HG03025 (cell line): ENCODE results near the gene NR2F1-AS1.
"Not testable (repeated sequence)": the region's sequence is repeated elsewhere in the genome, so short reads cannot be mapped to it uniquely, and the experiment has no call there.

ENCODE experiments used
- ATAC-seq: cut with Tn5 transposase; IDR thresholded peaks from one replicate; pipeline ENCODE4 v1.9.1; 2021; ENCODE audit warnings: mild to moderate bottlenecking, moderate library complexity; ENCODE audit not compliant: unreplicated experiment, low FRiP score

Gene NR2F1-AS1

DNA sequence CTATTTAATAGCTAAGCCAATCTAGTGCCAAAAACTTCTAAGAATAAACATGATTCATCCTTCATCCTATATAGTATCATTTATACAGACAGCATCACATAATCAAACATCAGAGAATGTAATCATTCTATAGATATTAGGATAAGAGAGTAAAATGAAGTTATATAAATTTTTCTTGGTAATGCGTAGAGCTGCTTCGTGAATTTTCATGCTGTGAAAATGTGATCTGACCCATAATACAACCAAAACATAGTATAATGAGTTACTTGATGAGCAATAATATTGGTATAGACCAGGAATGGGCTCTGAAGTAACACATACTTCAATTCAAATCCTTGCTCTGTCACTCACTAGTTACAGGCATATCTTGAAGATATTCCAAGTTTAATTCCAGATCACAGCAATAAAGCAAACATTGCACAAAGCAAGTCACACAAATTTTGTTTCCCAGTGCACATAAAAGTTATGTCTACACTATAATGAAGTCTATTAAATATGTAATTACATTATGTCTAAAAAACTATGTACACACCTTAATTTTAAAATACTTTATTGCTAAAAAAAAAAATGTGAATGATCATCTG, 23.9 kb downstream of the NR2F1-AS1 start:
- ATAC-seq: no peak

DNA sequence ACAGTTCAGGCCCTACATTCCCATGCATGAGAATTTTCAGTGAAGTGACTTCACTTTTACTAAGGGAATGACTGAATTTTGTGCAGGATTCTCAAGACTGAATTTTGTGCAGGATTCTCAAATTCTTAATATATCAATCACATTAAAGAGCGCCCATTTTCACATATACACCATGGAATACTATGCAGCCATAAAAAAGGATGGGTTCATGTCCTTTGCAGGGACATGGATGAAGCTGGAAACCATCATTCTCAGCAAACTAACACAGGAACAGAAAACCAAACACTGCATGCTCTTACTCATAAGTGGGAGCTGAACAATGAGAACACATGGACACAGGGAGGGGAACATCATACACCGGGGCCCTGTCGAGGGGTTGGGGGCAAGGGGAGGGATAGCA, 31.4 kb downstream of the NR2F1-AS1 start:
- ATAC-seq: not testable (repeated sequence)

- no peak for ATAC-seq
Measured at GRCh38 chr5:93545872-93546271, 35.1 kb downstream of the NR2F1-AS1 start.

- ATAC-seq: no peak
Measured at GRCh38 chr5:93532370-93532769, 48.6 kb downstream of the NR2F1-AS1 start.

- ATAC-seq: not testable (repeated sequence)
Measured at GRCh38 chr5:93521815-93522214, 59.2 kb downstream of the NR2F1-AS1 start.

DNA sequence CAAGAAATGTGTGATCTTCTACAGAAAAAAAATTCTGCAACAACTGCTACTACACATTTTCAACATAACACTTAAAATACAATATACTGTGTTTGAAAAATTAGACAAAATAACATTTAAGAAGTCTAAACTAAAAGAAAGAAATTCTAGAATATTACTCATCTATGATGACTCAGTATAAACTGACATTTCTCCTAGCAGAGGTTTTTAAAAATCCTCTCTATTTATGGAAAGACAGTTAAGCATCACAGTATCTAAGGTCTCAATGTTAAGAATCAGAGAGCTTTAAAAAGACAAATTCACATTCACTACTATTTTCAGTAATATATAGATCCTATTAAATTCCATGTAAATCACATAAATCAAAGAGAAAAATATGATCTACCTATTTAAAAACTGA, 61.3 kb downstream of the NR2F1-AS1 start:
- ATAC-seq: no peak

DNA sequence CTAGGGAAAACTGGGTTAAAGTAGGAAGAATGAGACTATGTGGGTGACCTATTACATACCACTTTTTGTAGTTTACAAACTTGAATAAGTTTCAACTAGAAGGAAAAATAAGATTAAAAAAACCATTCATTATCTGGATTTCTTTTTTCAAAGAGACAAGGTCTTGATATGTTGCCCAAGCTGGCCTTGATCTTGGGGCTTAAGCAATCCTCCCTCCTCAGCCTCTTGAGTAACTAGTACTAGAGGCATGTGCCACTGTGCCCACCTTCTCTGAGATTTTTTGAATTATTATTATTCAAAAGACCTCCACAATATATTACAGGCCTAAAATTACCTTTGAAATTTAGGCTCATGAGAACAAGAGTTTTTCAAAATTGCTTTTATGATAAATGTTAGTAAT, 63.2 kb downstream of the NR2F1-AS1 start:
- no peak for ATAC-seq

DNA sequence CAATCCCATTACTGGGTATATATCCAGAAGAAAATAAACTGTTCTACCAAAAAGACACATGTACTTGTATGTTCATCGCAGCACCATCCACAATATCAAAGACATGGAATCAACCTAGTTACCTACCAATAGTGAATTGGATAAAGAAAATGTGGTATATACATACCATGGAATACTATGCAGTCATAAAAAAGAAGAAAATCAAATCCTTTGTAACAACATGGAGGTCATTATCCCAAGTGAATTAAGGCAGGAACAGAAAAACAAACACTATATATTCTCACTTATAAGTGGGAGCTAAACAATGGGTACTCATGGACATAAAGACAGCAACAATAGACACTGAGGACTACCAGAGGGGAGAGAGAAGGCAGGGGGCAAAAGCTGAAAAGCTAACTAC, 67.7 kb downstream of the NR2F1-AS1 start:
- ATAC-seq: no peak

DNA sequence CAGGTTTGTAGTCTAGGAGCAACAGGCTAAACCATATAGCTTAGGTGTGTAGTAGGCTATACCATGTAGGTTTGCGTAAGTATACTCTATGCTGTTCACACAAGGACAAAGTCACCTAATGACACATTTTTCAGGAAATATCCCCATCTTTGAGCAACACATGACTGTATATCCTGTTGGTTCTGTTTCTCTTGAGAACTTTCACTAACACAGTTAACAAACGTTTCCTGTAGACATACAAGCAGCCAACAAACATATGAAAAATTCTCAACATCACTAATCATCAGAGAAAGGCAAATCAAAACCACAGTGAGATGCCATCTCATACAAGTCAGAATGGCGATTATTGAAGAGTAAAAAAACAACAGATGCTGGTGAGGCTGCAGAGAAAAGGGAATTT, 68.2 kb downstream of the NR2F1-AS1 start:
- no peak for ATAC-seq

DNA sequence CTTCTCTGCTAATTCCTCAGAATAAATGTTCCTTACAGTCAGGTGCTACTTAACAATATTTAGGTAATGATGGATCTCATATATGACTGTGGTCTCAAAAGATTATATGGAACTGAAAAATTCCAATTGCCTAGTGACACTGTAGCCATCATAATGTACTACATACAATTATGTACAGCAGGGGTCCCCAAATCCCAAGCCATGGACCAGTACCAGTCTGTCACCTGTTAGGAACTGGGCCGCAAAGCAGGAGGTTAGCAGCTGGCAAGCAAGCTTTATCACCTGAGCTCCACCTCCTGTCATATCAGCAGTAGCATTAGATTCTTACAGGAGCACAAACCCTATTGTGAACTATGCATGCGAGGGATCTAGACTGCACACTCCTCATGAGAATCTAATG, 69.6 kb downstream of the NR2F1-AS1 start:
- no peak for ATAC-seq

DNA sequence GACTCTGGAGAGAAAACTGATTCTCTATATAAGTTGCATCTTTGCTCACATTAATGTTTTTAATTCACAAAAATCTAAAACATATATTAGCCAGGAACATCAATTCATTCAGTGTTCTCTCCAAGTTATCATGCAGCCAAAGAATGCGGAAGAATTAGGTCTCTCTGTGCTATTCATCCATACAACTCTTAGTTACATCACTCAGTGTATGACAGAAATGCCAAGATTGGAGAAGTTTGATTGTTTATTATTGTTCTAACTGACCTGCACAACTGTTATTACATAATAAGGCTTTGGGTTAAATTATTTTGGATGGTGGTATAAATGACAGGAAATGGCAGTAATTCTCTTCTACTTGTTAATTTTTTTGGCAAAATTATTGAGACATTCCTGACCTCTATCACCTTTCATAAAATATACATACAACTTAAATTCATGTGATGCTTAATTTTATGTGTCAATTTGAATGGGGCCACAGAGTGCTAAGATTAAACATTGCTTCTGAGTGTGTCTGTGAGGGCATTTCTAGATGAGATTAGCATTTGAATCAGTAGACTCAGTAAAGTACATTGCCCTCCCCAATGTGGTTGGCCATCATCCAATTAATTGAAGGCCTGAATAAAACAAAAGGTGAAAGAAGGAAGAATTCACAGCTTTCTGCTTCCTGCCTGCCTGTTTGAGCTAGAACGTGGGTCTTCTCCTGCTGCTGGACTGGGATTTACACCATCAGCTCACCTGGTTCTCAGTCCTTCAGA, 70.2 kb downstream of the NR2F1-AS1 start:
- ATAC-seq: no peak

- not testable (repeated sequence) for ATAC-seq
Measured at GRCh38 chr5:93505553-93505952, 75.5 kb downstream of the NR2F1-AS1 start.

GRCh38 chr5:93503598-93504067, 77.4 kb downstream of the NR2F1-AS1 start:
- no peak for ATAC-seq

- no peak for ATAC-seq
Measured at GRCh38 chr5:93497096-93497495, 83.9 kb downstream of the NR2F1-AS1 start.

- no peak for ATAC-seq
Measured at GRCh38 chr5:93479982-93480509, 101.0 kb downstream of the NR2F1-AS1 start.

DNA sequence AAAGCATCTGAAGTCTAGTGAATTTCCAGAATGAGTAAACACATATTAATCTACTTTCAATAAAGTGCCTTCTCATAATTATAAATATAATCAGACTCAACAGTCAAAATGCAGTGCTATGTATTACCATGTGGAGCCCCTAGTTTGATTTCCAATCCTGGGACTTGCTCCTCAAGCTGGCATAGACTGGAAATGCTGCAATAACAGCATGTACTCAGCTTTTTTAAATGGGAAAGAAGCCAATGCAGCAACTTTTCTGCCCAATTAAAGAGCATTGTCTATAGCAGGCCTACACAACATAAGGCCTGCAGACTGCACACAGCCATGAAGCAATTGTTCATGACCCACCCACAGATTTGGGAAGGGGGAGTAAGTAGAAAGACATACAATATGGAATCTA, 103.2 kb downstream of the NR2F1-AS1 start:
- no peak for ATAC-seq

GRCh38 chr5:93476251-93476742, 104.7 kb downstream of the NR2F1-AS1 start:
- no peak for ATAC-seq

GRCh38 chr5:93462916-93463315, 118.1 kb downstream of the NR2F1-AS1 start:
- ATAC-seq: no peak

DNA sequence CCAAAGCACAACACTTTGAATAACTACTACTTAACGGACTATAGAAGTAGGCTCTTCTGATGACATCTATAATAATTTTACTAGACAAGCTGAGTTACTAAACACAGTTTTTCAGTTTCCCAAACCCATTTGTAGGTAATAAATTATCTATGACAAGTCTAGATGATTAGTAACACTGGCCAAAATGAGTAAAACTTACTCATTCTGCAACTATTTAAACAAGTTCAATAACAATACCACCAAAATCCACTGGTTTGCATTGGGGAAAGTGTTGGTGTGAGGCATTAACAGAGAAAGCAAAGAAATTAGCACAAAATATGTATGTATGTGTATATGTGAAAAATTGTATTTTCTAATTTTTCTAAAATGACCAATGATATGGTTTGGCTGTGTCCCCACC, 119.3 kb downstream of the NR2F1-AS1 start:
- no peak for ATAC-seq

GRCh38 chr5:93460286-93460685, 120.7 kb downstream of the NR2F1-AS1 start:
- no peak for ATAC-seq

DNA sequence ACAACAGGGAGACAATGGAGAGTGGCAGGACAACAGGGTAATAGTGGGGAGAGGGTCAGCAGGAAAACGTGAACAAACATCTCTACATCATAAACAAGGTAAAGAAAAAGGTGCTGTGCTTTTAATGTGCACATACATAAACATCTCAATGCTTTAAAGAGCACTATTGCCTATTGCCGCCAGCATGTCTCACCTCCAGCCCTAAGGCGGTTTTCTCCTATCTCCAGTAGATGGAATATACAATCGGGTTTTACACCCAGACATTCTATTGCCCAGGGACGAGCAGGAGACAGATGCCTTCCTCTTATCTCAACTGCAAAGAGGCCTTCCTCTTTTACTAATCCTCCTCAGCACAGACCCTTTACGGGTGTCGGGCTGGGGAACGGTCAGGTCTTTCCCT, 124.2 kb downstream of the NR2F1-AS1 start:
- ATAC-seq: not testable (repeated sequence)

DNA sequence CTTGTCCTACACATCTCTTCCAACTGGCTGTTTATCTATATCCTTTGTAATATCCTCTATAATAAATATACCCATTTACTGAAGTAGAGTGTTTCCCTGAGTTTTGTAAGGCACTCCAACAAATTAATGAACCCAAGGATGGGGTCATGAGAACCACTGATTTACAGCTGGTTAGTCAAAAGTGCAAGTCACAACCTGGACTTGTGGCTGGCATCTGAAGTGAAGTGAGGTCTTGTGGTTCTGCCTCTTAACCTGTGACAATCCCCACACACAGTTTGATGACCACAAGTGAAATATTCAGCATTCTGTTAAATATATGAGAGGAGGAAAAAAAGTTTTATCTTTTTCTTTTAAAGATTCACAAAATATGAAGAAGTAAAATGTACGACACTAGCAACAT, 126.1 kb downstream of the NR2F1-AS1 start:
- ATAC-seq: no peak
